GM13976 (cell line): ENCODE measurements around the gene ASTN1.

Source experiments
- DNase-seq: peaks from one replicate; pipeline ENCODE4 v3.0.0; 2012; ENCODE audit warnings: low spot score
- CTCF ChIP-seq: IDR thresholded peaks from 2 replicates; pipeline ENCODE4 v1.5.1; 2012; ENCODE audit warnings: borderline replicate concordance, mild to moderate bottlenecking; ENCODE audit not compliant: insufficient read depth; ENCODE audit errors: extremely low read depth, missing control alignments, control extremely low read depth
- in situ Hi-C: fragments of 300-500 bp; cut with MboI; formaldehyde crosslinking; loops from one replicate; pipeline ENCODE4 v1.12.0; 2022; ENCODE audit warnings: low sequenced_read_pairs, mixed read lengths, inconsistent platforms; ENCODE audit not compliant: unreplicated experiment

The ASTN1 gene

GRCh38 chr1:176885341-176885740 is 279.2 kb downstream of the ASTN1 start:
- TF ChIP-seq CTCF = no peak
- in situ Hi-C loops = loop anchor here (25.0 kb wide), 1 partner anchor 902 kb away; no protein-coding TSS in a partner anchor
- no peak for DNase-seq

GRCh38 chr1:176884911-176885310 is 279.6 kb downstream of the ASTN1 start:
- DNase-seq = no peak
- TF ChIP-seq CTCF = no peak
- in situ Hi-C loops = loop anchor here (5.0 to 25.0 kb wide), 2 partner anchors 323 to 902 kb away; no protein-coding TSS in a partner anchor

- DNase-seq = no peak
- in situ Hi-C loops = loop anchor here (5.0 to 25.0 kb wide), 2 partner anchors 322 to 903 kb away; no protein-coding TSS in a partner anchor
- no peak for TF ChIP-seq CTCF
These were observed 280.2 kb downstream of the ASTN1 start for GRCh38 chr1:176884286-176884685.

- peak; percentile 62 for DNase-seq
- TF ChIP-seq CTCF = peak; percentile 67
- in situ Hi-C loops = loop anchor here (5.0 to 25.0 kb wide), 2 partner anchors 319 to 906 kb away; no protein-coding TSS in a partner anchor
These were observed 283.4 kb downstream of the ASTN1 start for GRCh38 chr1:176880955-176881595.

- no peak for TF ChIP-seq CTCF
- DNase-seq = no peak
- in situ Hi-C loops = loop anchor here (5.0 to 25.0 kb wide), 2 partner anchors 318 to 907 kb away; no protein-coding TSS in a partner anchor
These were observed 284.5 kb downstream of the ASTN1 start for GRCh38 chr1:176879784-176880620.

- DNase-seq = no peak
- TF ChIP-seq CTCF = no peak
- in situ Hi-C loops = loop anchor here (25.0 kb wide), 1 partner anchor 908 kb away; no protein-coding TSS in a partner anchor
These were observed 285.6 kb downstream of the ASTN1 start for GRCh38 chr1:176878750-176879536.
